ENCODE measurements around the gene KRTAP5-3.
"Not testable (repeated sequence)": the region's sequence is repeated elsewhere in the genome, so short reads cannot be mapped to it uniquely, and the experiment has no call there.

KRTAP5-3 gene

GRCh38 chr11:1604181-1604580, 4.1 kb downstream of the KRTAP5-3 start:
- Histone ChIP-seq H3K79me1 (ENCODE audit: low read depth, low read length) (no peaks in the 10 kb centered on the region), H3K27me3 (ENCODE audit: control insufficient read depth in 3 of 3, insufficient read depth in 3 of 3, low read depth in 1 of 3, low read length in 3 of 3) (peaks cover 0 to 48% (median 0%) of the 10 kb centered on the region in 3 experiments), H2BK12ac (ENCODE audit: low read length) (peak overlapping the region; percentile 22), H2BK5ac (ENCODE audit: low read length) (peak overlapping the region; percentile 53), H3K27ac (replicated peaks; ENCODE audit: low read length) (no peak overlapping the region), H4K8ac (ENCODE audit: low read depth, low read length) (no peak overlapping the region), H2AFZ (ENCODE audit: low read length) (no peak overlapping the region), H3K36me3 (replicated peaks in 1 of 2; ENCODE audit: control insufficient read depth in 2 of 2, insufficient read depth in 2 of 2, low read length in 2 of 2) (no peaks in the 10 kb centered on the region), H3K23ac (ENCODE audit: low read depth, low read length, poor library complexity) (peak overlapping the region; percentile 73), H3K18ac (ENCODE audit: low read length) (peak overlapping the region; percentile 38), H3K9me3 (replicated peaks in 1 of 2; ENCODE audit: control insufficient read depth in 2 of 2, insufficient read depth in 1 of 2, low read depth in 1 of 2, low read length in 2 of 2) (no peaks in the 10 kb centered on the region), H2BK15ac (ENCODE audit: low read length) (peak overlapping the region; percentile 75), H3K9ac (ENCODE audit: low read depth, low read length, poor library complexity) (no peak overlapping the region), H3K4ac (ENCODE audit: low read length) (no peak overlapping the region), H4K91ac (ENCODE audit: low read depth, low read length, poor library complexity) (no peak overlapping the region), H3K14ac (ENCODE audit: low read length) (peak overlapping the region; percentile 99), H3K4me3 (ENCODE audit: low read length in 2 of 2) (peak overlapping the region in 1 of 2 donors; percentile 17), H3K4me2 (ENCODE audit: insufficient read depth, low read length, poor library complexity, severe bottlenecking) (no peak overlapping the region), H2AK5ac (ENCODE audit: low read depth, low read length) (peak overlapping the region; percentile 46), H2BK120ac (ENCODE audit: low read depth, low read length) (no peak overlapping the region), H3K4me1 (ENCODE audit: control insufficient read depth in 2 of 2, insufficient read depth in 1 of 2, low read depth in 1 of 2, low read length in 2 of 2) (peaks cover 0 to 6% of the 10 kb centered on the region in 2 donors)
- no peak for DNase-seq (ENCODE audit: low spot score)
- WGBS, 2 donors (ENCODE audit: extremely low coverage in 2 of 2, insufficient read length in 2 of 2, insufficient replicate concordance in 1 of 2) = no CpG with 5 or more reads among the region's 11 CpGs

DNA sequence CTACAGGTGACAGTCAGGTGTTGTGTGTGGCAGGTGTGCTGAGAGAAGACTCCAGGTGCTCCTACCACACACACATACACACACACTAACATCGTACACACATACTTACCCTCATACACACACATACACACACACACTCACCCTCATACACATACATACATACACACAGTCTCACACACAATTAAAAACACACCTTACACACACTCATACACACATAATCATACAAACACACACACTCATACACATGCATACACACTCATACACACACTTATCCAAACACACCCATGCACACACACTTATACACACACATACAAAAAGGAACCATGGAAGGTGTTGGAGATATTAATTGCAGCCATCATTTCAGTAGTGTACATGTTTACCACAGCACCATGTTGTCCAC, 4.6 kb downstream of the KRTAP5-3 start:
- Histone ChIP-seq H3K9ac (ENCODE audit: low read depth, low read length, poor library complexity) (peak overlapping the region; percentile 21), H3K27me3 (ENCODE audit: control insufficient read depth in 3 of 3, insufficient read depth in 3 of 3, low read depth in 1 of 3, low read length in 3 of 3) (peaks cover 0 to 48% (median 0%) of the 10 kb centered on the region in 3 experiments), H4K8ac (ENCODE audit: low read depth, low read length) (no peak overlapping the region), H3K9me3 (replicated peaks in 1 of 2; ENCODE audit: control insufficient read depth in 2 of 2, insufficient read depth in 1 of 2, low read depth in 1 of 2, low read length in 2 of 2) (no peaks in the 10 kb centered on the region), H3K23ac (ENCODE audit: low read depth, low read length, poor library complexity) (peak overlapping the region; percentile 31), H2BK120ac (ENCODE audit: low read depth, low read length) (no peak overlapping the region), H3K4me1 (ENCODE audit: control insufficient read depth in 2 of 2, insufficient read depth in 1 of 2, low read depth in 1 of 2, low read length in 2 of 2) (peaks cover 0 to 6% of the 10 kb centered on the region in 2 donors), H3K36me3 (replicated peaks in 1 of 2; ENCODE audit: control insufficient read depth in 2 of 2, insufficient read depth in 2 of 2, low read length in 2 of 2) (no peaks in the 10 kb centered on the region), H2BK12ac (ENCODE audit: low read length) (no peak overlapping the region), H3K18ac (ENCODE audit: low read length) (peak overlapping the region; percentile 48), H2AK5ac (ENCODE audit: low read depth, low read length) (no peak overlapping the region), H3K4me2 (ENCODE audit: insufficient read depth, low read length, poor library complexity, severe bottlenecking) (no peak overlapping the region), H4K91ac (ENCODE audit: low read depth, low read length, poor library complexity) (no peak overlapping the region), H2BK5ac (ENCODE audit: low read length) (no peak overlapping the region), H2BK15ac (ENCODE audit: low read length) (no peak overlapping the region), H3K27ac (replicated peaks; ENCODE audit: low read length) (no peak overlapping the region), H3K4me3 (ENCODE audit: low read length in 2 of 2) (no peak overlapping the region), H2AFZ (ENCODE audit: low read length) (no peak overlapping the region), H3K14ac (ENCODE audit: low read length) (no peak overlapping the region), H3K4ac (ENCODE audit: low read length) (no peak overlapping the region), H3K79me1 (ENCODE audit: low read depth, low read length) (no peaks in the 10 kb centered on the region)
- no peak for DNase-seq (ENCODE audit: low spot score)
- 100% methylated on average over 1 of the region's 1 CpG; no CpG with 5 or more reads in 1 of the 2 donors for WGBS, 2 donors (ENCODE audit: extremely low coverage in 2 of 2, insufficient read length in 2 of 2, insufficient replicate concordance in 1 of 2)

- DNase-seq (ENCODE audit: low spot score); H4K91ac ChIP-seq (ENCODE audit: low read depth, low read length, poor library complexity); H3K79me1 ChIP-seq (ENCODE audit: low read depth, low read length); H3K4me3 ChIP-seq (ENCODE audit: low read length in 2 of 2); H3K18ac ChIP-seq (ENCODE audit: low read length); H3K4me1 ChIP-seq (ENCODE audit: control insufficient read depth in 2 of 2, insufficient read depth in 1 of 2, low read depth in 1 of 2, low read length in 2 of 2); H3K9me3 ChIP-seq (replicated peaks in 1 of 2; ENCODE audit: control insufficient read depth in 2 of 2, insufficient read depth in 1 of 2, low read depth in 1 of 2, low read length in 2 of 2); H3K36me3 ChIP-seq (replicated peaks in 1 of 2; ENCODE audit: control insufficient read depth in 2 of 2, insufficient read depth in 2 of 2, low read length in 2 of 2); H4K8ac ChIP-seq (ENCODE audit: low read depth, low read length); H2BK15ac ChIP-seq (ENCODE audit: low read length); H2AK5ac ChIP-seq (ENCODE audit: low read depth, low read length); H3K9ac ChIP-seq (ENCODE audit: low read depth, low read length, poor library complexity); H3K23ac ChIP-seq (ENCODE audit: low read depth, low read length, poor library complexity); H3K4me2 ChIP-seq (ENCODE audit: insufficient read depth, low read length, poor library complexity, severe bottlenecking); H3K14ac ChIP-seq (ENCODE audit: low read length); H2AFZ ChIP-seq (ENCODE audit: low read length); H3K27ac ChIP-seq (replicated peaks; ENCODE audit: low read length); H2BK120ac ChIP-seq (ENCODE audit: low read depth, low read length); H2BK12ac ChIP-seq (ENCODE audit: low read length); H3K4ac ChIP-seq (ENCODE audit: low read length); H2BK5ac ChIP-seq (ENCODE audit: low read length): not testable (repeated sequence)
- H3K27me3 ChIP-seq (ENCODE audit: control insufficient read depth in 3 of 3, insufficient read depth in 3 of 3, low read depth in 1 of 3, low read length in 3 of 3) = peaks cover 0 to 44% (median 3%) of the 10 kb centered on the region in 3 experiments
- no CpG with 5 or more reads among the region's 3 CpGs for WGBS, 2 donors (ENCODE audit: extremely low coverage in 2 of 2, insufficient read length in 2 of 2, insufficient replicate concordance in 1 of 2)
Observed at GRCh38 chr11:1601663-1602062, 6.6 kb downstream of the KRTAP5-3 start.

- no peaks in the 10 kb centered on the region for H3K9me3 ChIP-seq (replicated peaks in 1 of 2; ENCODE audit: control insufficient read depth in 2 of 2, insufficient read depth in 1 of 2, low read depth in 1 of 2, low read length in 2 of 2)
- no peak overlapping the region for H3K4me2 ChIP-seq (ENCODE audit: insufficient read depth, low read length, poor library complexity, severe bottlenecking)
- H3K9ac ChIP-seq (ENCODE audit: low read depth, low read length, poor library complexity) = no peak overlapping the region
- no peak overlapping the region for H2AK5ac ChIP-seq (ENCODE audit: low read depth, low read length)
- H3K23ac ChIP-seq (ENCODE audit: low read depth, low read length, poor library complexity) = no peak overlapping the region
- H2AFZ ChIP-seq (ENCODE audit: low read length) = peak overlapping the region; percentile 22
- H2BK12ac ChIP-seq (ENCODE audit: low read length) = no peak overlapping the region
- H3K14ac ChIP-seq (ENCODE audit: low read length) = no peak overlapping the region
- peaks cover 0 to 38% (median 11%) of the 10 kb centered on the region in 3 experiments for H3K27me3 ChIP-seq (ENCODE audit: control insufficient read depth in 3 of 3, insufficient read depth in 3 of 3, low read depth in 1 of 3, low read length in 3 of 3)
- WGBS, 2 donors (ENCODE audit: extremely low coverage in 2 of 2, insufficient read length in 2 of 2, insufficient replicate concordance in 1 of 2) = no CpG with 5 or more reads among the region's 5 CpGs
- H4K8ac ChIP-seq (ENCODE audit: low read depth, low read length) = no peak overlapping the region
- no peaks in the 10 kb centered on the region for H3K4me1 ChIP-seq (ENCODE audit: control insufficient read depth in 2 of 2, insufficient read depth in 1 of 2, low read depth in 1 of 2, low read length in 2 of 2)
- no peaks in the 10 kb centered on the region for H3K79me1 ChIP-seq (ENCODE audit: low read depth, low read length)
- no peak overlapping the region for H3K27ac ChIP-seq (replicated peaks; ENCODE audit: low read length)
- no peak overlapping the region for H3K4me3 ChIP-seq (ENCODE audit: low read length in 2 of 2)
- no peak for DNase-seq (ENCODE audit: low spot score)
- no peaks in the 10 kb centered on the region for H3K36me3 ChIP-seq (replicated peaks in 1 of 2; ENCODE audit: control insufficient read depth in 2 of 2, insufficient read depth in 2 of 2, low read length in 2 of 2)
- no peak overlapping the region for H3K4ac ChIP-seq (ENCODE audit: low read length)
- no peak overlapping the region for H2BK15ac ChIP-seq (ENCODE audit: low read length)
- no peak overlapping the region for H2BK5ac ChIP-seq (ENCODE audit: low read length)
- H3K18ac ChIP-seq (ENCODE audit: low read length) = no peak overlapping the region
- H2BK120ac ChIP-seq (ENCODE audit: low read depth, low read length) = no peak overlapping the region
- H4K91ac ChIP-seq (ENCODE audit: low read depth, low read length, poor library complexity) = no peak overlapping the region
Observed at GRCh38 chr11:1600626-1601025, 7.6 kb downstream of the KRTAP5-3 start.
